Calu3 (cell line): ENCODE measurements around the gene TREX2. TPM values are rescaled to one million over a fixed set of nuclear protein-coding genes. Genes with fewer than 3 reads are reported as not detected.

Experiments
- BruUV-seq: library from RNA; stranded (reverse); fragments of 400-500 nt; replicated peaks from 2 replicates; lab custom pipeline; 2021; lab: Mats Ljungman, UMichigan
- CTCF ChIA-PET: fragments of 300-600 bp; sonication (Branson Sonifier 250); formaldehyde crosslinking; loops from one replicate; lab custom pipeline; 2022; ENCODE audit warnings: antibody characterized with exemption; lab: Charles Lee
- DNase-seq: peaks from one replicate; pipeline ENCODE4 v3.0.0; 2022
- H3K27ac Mint-ChIP-seq: one replicate; pipeline ENCODE4 v1.8.0; 2022; ENCODE audit warnings: mixed read lengths; ENCODE audit not compliant: unreplicated experiment
- H3K27me3 Mint-ChIP-seq: one replicate; pipeline ENCODE4 v1.8.0; 2022; ENCODE audit warnings: mixed read lengths; ENCODE audit not compliant: unreplicated experiment
- H3K36me3 Mint-ChIP-seq: one replicate; pipeline ENCODE4 v1.8.0; 2022; ENCODE audit warnings: mild to moderate bottlenecking, moderate library complexity, mixed read lengths; ENCODE audit not compliant: insufficient read depth, unreplicated experiment
- H3K4me1 Mint-ChIP-seq: one replicate; pipeline ENCODE4 v1.8.0; 2022; ENCODE audit warnings: mild to moderate bottlenecking, low read depth, mixed read lengths; ENCODE audit not compliant: unreplicated experiment
- H3K4me3 Mint-ChIP-seq: one replicate; pipeline ENCODE4 v1.8.0; 2022; ENCODE audit warnings: mild to moderate bottlenecking, low read depth, moderate library complexity, mixed read lengths; ENCODE audit not compliant: unreplicated experiment
- H3K9me3 Mint-ChIP-seq: one replicate; pipeline ENCODE4 v1.8.0; 2022; ENCODE audit warnings: low read depth, mixed read lengths; ENCODE audit not compliant: unreplicated experiment
- intact Hi-C: fragments of 100-400 bp; cut with micrococcal nuclease; formaldehyde crosslinking; loops from one replicate; pipeline ENCODE4 v1.10.0; 2022; ENCODE audit not compliant: unreplicated experiment
- total RNA-seq: library from RNA; stranded (reverse); gene quantifications from 2 replicates; pipeline ENCODE4 v1.2.3, GENCODE V29; 2022
- TF ChIP-seq, protein P1 (sequence below): fragments of 200-600 bp; IDR thresholded peaks from one replicate; pipeline ENCODE4 v1.8.0; 2022; ENCODE audit warnings: antibody characterized with exemption; ENCODE audit not compliant: unreplicated experiment

Gene TREX2
- total RNA-seq, 1 experiment from 2014 or later = 2.0 TPM

- DNase-seq = no peak
- intact Hi-C loops = no loop called here
- BruUV-seq = no TSS peak
- Mint-ChIP-seq H3K27me3 (no peaks in the 10 kb centered on the region), H3K4me3 (no peak overlapping the region), H3K27ac (no peak overlapping the region), H3K4me1 (no peaks in the 10 kb centered on the region), H3K36me3 (peaks cover 17% of the 10 kb centered on the region), H3K9me3 (no peaks in the 10 kb centered on the region)
- TF ChIP-seq, protein P1, sequence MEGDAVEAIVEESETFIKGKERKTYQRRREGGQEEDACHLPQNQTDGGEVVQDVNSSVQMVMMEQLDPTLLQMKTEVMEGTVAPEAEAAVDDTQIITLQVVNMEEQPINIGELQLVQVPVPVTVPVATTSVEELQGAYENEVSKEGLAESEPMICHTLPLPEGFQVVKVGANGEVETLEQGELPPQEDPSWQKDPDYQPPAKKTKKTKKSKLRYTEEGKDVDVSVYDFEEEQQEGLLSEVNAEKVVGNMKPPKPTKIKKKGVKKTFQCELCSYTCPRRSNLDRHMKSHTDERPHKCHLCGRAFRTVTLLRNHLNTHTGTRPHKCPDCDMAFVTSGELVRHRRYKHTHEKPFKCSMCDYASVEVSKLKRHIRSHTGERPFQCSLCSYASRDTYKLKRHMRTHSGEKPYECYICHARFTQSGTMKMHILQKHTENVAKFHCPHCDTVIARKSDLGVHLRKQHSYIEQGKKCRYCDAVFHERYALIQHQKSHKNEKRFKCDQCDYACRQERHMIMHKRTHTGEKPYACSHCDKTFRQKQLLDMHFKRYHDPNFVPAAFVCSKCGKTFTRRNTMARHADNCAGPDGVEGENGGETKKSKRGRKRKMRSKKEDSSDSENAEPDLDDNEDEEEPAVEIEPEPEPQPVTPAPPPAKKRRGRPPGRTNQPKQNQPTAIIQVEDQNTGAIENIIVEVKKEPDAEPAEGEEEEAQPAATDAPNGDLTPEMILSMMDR = no peak
- CTCF ChIA-PET = no interaction called here
Measured at GRCh38 chrX:153446636-153446936, 730 bp upstream of the TREX2 start.

DNA sequence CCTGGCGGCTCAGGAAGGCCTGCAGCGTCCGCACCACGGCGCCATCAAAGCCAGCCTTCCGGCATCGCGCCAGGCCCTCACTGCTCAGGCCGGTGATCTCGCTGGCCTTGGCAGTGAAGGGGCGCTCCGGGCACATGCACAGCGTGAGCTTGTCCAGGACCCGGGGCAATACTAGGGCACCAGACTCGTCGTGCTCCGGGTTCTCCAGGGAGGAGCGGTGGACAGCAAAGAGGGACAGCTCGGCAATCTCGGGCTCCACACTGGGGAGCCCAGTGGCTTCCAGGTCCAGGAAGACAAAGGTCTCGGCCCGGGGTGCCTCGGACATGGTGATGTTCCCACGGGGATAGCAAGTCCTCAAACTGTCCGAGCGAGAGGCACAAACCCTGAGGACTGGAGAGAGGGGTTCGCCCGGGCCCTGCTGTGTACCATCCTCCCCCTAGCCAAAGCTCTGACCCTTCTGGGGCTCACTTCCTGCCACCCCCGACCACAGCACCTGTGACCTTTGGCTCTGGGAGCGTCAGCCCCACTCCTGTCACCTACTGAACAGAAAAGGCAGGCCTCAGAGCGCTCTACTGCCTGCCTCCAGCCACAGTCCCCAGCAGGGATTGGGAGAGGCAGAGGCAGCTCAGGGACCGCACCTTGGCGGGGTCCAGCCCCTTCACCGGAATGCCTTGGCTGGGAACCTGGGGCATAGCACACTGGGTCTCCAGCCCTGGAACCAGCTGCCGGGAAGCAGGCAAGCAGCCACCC, 575 bp downstream of the TREX2 start:
- DNase-seq = no peak
- intact Hi-C loops = no loop called here
- no TSS peak for BruUV-seq
- Mint-ChIP-seq H3K27me3 (peaks cover 3% of the 10 kb centered on the region), H3K36me3 (peaks cover 17% of the 10 kb centered on the region), H3K9me3 (no peaks in the 10 kb centered on the region), H3K4me1 (no peaks in the 10 kb centered on the region), H3K4me3 (no peak overlapping the region), H3K27ac (no peak overlapping the region)
- TF ChIP-seq, protein P1 = no peak
- CTCF ChIA-PET = no interaction called here

DNA sequence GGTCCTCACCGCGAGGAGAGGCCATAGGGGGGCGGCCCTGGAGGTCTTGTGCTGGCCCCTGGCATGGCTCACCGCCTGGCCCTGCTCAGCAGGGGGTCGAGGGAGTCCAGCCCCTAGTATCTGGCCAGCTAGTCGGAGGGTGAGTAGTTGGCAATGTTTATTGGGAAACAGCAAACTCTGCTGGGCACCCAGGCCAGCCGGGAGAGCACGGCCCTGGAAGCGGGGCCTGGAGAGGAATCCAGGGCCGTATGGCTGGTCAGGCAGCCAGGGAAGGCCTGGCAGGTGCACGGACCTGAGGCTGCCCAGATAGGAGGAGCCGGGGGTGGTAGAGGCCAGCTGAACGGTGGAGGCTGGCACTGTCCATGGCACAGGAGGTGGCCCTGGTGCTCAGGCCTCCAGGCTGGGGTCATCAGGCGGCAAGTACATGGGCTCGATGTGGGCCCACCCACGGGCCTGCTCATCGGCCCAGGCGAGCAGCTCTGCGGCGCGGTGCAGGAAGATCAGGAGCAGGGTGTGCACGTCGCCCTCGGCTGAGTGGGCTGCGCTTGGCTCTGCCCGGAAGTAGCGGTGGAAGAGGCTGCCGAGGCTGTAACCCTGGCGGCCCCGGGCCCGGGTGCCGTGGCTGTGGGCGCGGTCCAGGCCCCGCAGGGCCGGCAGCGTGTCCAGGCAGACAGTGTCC, 1.4 kb downstream of the TREX2 start:
- no peak for DNase-seq
- peaks cover 11% of the 10 kb centered on the region for H3K27me3 Mint-ChIP-seq
- TF ChIP-seq, protein P1 = no peak
- peaks cover 17% of the 10 kb centered on the region for H3K36me3 Mint-ChIP-seq
- H3K4me3 Mint-ChIP-seq = no peak overlapping the region
- intact Hi-C loops = no loop called here
- no peaks in the 10 kb centered on the region for H3K9me3 Mint-ChIP-seq
- BruUV-seq = no TSS peak
- H3K4me1 Mint-ChIP-seq = no peaks in the 10 kb centered on the region
- CTCF ChIA-PET = no interaction called here
- H3K27ac Mint-ChIP-seq = no peak overlapping the region

- Mint-ChIP-seq H3K27ac (no peak overlapping the region), H3K4me1 (no peaks in the 10 kb centered on the region), H3K9me3 (no peaks in the 10 kb centered on the region), H3K27me3 (peaks cover 19% of the 10 kb centered on the region), H3K36me3 (peaks cover 13% of the 10 kb centered on the region), H3K4me3 (no peak overlapping the region)
- peak; percentile 17 for DNase-seq
- CTCF ChIA-PET = interaction anchor here (0.7 kb wide), 1 partner anchor 447 kb away, joined by 4 read pairs; no protein-coding TSS in a partner anchor
- TF ChIP-seq, protein P1 = no peak
- no TSS peak for BruUV-seq
- intact Hi-C loops = no loop called here
Measured at GRCh38 chrX:153443476-153444332, 2.2 kb downstream of the TREX2 start.
